GM18873 (cell line): ENCODE measurements around the gene ITGA2.
A peak's percentile ranks its signal among the peaks of the same experiment; 100 is the strongest.

Source experiments
- ATAC-seq: cut with Tn5 transposase; IDR thresholded peaks from one replicate; pipeline ENCODE4 v1.9.1; 2021; ENCODE audit warnings: mild to moderate bottlenecking, moderate library complexity, moderate number of reproducible peaks; ENCODE audit not compliant: unreplicated experiment, low FRiP score

The ITGA2 gene

DNA sequence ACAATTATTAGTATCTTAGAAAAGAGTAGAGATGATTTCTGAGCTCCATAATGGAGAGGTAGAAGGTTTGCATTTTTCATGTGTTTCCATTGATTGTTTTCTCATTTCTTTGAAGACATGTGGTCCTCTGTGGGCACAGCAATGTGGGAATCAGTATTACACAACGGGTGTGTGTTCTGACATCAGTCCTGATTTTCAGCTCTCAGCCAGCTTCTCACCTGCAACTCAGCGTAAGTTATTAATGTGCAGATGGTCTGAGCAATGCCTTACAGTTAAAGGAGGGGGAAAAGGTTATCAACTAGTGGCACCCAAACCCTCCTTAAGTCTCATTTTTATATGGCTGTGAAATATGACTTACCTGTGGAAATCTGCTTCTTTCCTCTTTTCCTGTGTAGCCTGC lies 59.1 kb downstream of the ITGA2 start:
- no peak for ATAC-seq

DNA sequence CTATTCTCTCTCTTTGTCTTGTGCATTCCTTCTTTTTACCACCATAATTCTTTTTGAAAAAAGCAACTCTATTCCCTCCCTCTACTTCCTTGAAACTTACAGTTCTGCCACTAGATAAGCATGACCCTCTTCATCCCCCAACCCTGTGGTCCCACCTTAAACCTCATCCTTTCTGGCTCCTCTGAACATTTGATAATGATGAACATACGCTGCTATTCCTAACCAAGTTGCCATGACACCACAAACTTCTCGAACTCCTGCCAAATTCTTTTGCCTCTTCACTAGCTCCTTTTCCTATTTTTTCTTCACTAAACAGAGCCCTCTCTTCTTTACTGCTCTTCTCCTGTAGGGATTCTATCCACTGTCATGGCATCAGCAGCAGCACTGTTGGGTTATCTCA lies 63.3 kb downstream of the ITGA2 start:
- no peak for ATAC-seq

DNA sequence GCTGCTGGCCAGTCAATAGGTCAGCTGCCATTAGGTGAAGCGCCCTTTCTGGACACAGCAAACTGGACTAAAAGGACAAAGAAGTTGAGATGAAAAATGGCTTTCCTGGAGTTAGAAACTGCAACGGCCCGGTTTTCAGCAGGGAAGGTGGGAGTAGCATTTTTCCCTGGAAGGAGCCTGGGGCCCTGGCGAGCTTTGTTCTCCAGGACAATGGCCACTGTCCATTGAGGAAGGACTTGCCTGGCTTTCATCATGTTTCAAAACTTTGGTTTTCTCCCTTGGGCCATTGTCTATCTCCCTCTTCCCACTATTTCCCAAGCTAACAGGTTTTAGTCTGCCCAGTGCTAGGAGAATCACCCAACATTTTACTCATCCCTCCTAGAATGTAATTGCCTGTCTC lies 64.2 kb downstream of the ITGA2 start:
- no peak for ATAC-seq

DNA sequence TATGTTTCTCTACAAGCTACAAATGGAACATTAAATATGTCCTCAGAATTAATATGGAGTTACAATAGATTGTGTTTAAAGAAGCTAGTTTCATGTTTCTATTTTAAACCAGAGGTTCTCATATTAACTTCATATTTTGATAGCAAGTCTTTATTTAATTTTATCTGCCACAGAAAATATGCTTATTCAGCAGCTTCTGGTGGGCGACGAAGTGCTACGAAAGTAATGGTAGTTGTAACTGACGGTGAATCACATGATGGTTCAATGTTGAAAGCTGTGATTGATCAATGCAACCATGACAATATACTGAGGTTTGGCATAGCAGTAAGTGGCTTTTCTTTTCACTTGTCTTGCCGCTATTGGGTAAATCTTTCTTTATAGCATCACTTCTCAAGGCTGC lies 66.2 kb downstream of the ITGA2 start:
- ATAC-seq: no peak

DNA sequence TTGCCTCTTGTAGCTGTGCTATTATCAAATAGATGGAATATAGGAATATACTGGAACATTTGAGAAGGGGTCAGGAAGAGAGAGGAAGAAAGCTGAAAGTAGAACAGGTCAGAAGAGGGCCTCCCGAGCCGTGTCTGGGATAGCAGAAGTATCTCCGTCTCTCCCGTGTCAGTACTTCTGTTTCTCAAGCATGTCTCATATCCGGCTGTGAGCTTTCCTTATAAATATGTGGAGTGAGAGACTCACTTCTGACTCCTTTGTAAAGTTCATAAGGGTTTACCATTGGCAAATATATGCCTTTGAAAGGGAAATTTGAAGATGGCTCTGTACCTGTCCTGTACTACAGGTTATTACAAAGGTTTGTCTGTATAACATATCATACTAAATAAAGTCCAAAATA lies 70.1 kb downstream of the ITGA2 start:
- no peak for ATAC-seq

DNA sequence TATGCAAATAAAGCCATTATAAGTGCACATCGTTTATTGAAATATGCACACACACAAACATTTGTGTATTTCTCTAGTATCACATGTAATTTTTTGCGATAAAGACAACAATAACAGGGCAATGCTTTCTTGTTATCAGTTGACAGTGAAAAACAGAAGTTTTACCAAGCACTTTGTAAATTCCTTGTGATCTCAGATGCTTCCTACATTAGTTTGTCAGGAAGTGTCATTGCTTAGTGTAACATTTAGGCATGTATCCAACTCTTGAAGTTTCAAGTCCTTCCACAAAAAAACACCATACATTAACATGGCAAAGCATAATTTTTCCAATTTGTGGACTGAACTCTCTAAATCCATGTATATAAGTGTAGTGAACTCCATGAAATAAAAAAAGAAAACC lies 74.0 kb downstream of the ITGA2 start:
- ATAC-seq: no peak

DNA sequence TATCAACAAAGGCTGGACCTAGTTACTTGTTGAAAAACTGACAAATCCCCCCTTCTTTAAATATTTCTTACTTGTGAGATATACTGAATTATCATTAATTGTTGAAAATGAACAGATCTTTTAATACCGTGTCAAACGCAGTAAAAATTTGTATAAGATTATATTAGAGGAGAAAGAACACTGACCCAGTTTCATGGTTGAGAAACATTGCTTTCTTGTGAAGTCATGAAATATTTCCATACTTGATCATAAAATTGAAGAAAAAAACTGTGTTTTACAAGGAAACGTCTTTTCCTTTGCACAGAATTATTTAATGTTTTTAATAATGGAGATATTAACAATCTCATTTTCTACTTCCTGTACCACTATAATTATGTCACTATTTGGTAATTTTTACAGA lies 74.6 kb downstream of the ITGA2 start:
- no peak for ATAC-seq

DNA sequence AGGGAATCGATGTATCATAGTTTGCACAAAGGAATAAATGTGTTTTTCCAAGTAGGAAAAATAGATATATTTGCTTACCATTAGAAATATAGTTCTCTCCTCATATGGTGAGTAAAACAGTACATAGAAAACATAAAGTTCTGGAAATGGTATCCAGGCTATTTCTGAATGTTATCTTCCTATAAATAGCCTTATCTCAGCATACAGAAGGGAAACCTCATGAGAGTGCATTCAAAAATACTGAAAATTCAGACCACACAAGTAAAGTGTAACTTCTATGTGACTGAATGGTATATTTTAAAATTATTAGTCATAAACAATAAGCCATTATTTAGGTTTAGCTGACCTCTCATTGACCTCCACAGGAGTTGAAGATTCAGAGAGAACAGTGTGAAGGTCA lies 76.9 kb downstream of the ITGA2 start:
- no peak for ATAC-seq

DNA sequence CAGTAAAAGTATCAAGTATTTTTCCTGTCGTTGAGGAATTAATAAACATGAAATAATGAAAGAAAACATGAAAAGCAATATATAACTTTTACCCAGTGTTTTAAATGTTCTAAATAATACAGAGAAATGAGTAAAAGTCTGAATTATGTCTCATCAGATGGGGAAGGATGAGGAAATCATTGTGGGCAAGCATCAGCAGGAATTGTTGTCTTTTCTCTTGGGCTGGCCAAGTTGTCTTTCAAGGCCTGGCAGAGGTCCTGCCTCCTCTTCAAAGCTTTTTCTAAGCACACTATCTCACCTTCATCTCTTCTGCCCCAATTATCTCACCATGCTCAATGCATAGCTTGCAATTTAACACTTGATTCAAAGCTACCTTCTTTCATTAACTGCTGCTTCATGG lies 78.5 kb downstream of the ITGA2 start:
- ATAC-seq: no peak

DNA sequence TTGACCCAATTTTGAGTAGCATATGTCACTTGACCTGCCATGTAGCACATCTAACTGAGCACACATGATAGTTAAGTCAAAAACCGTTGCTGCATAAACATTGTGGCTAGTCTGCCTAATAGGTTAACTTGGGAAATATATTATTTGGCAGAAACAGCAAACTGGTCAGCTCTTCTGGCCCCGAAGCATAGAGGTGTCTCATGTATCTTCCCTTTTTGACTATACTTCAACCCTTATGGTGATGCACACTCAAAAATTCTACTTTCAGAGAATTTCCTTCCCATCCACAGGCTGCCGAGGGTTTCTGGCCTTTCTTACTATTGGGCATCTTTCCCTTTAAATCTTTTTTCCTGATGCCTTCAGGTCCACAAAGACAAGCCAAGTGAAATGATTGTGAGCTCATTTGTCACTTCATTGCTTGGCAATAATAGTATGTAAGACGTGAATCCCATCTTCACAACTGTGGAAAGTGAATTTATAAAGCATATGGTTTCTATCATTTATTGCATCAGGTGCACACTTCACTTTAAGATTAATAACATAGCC lies 79.2 kb downstream of the ITGA2 start:
- ATAC-seq: no peak

DNA sequence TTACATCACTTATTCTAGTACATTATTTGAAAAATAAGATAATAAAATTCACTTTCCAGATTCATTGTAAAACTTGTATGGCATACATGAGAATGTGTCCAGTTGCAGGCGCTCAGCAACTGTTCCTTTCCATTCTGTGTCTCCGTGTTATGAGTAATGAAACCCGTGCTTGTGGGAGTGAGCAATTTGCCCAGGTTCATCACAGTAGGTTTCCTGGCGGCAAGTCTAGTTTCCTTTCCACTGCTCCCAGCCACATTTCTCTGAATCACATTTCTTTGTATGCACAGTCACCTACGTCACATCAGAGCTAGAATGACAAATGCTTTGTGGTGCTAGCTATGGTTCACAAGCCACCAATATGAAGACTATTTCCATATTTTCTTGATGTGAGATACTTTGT lies 80.5 kb downstream of the ITGA2 start:
- ATAC-seq: no peak

DNA sequence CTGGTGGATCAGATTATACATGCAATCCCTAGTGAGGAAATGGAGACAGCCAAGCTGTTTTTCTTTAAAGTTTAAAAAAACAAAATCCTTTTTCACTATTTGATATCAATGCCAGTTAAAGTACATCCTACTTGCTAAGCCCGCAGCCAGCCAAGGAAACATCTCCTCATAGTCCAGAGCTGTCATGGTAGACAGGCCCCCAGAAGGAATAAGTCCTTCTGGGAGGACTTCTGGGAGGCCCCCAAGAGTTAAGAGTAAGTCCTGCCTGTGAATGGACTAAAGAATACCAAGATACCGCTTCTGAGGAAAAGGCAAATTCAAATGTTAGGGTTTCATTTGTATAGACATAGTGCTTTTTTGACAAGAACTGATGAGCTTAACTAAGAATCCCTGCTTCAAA lies 82.1 kb downstream of the ITGA2 start:
- no peak for ATAC-seq

DNA sequence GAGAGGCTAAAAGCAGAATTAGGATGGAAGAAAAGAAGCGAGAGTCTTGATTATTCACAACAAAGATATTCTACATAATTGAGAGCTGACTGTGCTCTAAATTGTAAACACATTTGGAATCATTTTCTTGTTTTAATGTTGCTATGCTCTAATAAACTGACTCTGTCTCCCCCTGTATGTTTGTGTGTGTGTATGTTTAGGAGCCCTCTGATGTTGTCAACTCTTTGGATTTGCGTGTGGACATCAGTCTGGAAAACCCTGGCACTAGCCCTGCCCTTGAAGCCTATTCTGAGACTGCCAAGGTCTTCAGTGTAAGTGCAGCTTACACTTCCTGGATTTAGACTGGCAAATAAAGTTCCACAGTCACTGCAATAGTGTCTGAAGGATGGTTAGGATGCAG lies 82.6 kb downstream of the ITGA2 start:
- no peak for ATAC-seq

DNA sequence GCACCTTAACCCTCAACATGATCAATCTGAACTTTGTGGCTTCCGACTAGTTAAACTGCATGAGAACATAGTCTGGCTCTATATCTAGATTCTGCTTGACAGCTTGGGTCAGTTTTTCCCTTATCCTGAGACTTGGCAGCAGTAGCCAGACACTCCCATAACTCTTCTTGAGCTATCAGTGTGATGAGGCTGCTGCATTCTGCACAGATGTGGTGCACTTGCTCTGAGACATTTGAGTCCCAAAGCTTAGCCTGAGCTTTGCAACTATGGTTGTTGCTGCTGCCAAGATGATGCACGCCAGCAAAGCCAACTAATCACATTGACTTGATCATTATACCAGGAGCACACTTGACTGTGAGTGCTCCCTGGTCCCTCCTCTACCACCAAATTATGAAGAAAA lies 84.2 kb downstream of the ITGA2 start:
- ATAC-seq: no peak

DNA sequence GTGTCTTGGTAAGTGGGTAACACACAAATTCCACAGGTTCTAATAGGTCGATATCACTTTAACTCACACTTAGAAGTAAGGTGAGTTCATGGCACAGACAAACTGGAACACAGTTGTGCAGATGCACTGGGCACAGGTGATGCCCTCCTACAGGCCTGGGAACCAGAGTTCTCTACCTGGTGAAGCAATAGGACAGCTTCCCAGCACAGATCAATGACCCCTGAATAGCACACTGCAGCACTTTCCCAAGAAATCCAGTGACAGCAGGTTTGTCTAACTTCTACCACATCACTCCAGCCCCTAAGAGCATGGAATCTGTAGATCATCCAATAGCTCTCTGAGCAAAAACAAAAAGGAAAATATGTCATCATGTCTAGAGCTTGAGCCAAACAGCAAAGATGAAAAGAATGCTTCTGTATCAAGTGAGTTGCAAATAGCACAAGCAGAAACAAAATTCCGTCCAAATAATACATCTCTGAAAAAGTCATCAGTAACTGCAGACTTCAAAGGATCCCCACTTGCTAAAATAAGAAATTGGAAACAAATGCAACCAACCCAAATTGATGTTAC lies 86.9 kb downstream of the ITGA2 start:
- no peak for ATAC-seq

DNA sequence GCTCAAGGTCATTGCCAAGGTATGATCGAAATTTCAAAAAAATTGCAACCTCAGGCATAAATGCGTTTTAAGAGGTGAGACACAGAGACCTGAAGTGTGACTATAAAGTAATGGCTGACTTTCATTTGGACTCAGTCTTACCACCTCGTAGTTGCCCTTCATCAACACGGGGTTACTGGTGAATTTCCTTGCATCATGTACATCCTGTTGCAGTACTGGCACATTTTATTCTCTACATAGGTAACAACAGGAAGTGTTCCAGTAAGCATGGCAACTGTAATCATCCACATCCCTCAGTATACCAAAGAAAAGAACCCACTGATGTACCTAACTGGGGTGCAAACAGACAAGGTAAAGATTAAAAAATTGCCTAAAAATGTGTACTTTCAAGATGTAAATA lies 91.1 kb downstream of the ITGA2 start:
- no peak for ATAC-seq

DNA sequence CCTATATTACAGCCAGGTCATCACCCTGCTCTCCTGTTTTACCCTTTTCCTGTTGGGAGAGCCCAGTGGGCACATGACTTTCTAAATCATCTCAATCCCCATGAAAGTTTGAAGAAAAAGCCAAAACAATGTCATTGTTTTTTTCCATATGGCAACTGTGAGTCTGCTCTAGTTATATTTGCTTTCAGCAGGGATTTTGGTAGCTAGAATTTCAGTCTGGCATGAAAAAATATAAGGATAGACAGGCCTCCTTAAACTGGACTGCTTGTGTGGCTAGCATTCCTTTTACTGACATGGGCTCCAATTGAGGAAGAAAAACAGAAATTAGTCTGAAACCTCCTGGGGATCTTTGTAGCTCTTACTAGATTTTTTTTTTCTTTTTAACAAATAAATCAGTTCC lies 94.8 kb downstream of the ITGA2 start:
- no peak for ATAC-seq

DNA sequence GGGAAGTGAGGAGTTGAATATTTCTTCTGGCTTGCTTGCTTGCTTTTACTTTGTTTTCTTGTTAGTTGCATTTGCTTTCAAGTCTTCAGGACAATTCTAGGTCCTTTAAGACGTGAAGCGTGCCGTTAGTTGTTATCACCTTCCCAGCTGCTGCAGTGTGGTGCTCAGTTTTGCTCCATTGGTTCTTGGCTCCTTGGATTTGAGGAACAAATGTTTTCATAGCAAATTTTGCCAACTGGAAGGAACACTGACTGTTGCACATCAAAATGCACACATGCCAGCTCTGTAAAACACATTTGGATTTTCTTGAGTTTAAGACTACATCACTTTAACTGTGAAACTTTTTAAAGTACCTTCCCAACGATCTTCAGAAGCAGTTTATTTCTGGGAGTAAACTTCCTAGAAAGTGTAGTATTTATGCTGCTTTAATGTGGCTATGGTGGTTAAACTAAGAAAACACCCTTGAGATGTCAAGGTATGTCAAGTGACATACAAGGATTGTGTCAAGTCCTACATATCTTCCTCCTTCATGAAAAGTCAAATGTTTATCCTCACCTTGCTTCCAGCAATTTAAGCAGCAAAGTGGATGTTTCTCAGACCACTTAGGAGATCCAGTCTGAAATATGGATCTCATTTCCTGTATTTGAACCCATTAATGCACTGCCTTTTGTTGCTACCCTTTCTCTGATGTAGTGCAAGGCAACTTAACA lies 95.5 kb downstream of the ITGA2 start:
- ATAC-seq: no peak

DNA sequence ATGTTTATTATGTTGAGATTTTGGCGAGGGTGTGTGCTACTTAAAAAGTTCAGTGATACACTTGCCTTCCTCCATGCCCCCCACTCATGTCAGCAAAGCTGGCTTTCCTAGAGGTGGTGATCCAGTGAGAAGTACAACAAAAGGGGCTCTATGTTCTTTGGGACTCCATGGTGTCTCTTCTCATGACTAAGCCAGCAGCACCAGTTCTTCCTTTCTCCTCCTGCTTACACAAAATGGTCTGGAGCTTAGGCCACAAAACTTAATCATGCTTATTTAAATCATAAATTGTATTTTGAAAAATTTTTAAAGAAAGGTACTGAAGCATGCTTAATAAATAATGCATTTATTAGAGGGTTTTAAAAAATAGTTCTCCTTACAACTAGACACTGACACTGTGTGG lies 98.0 kb downstream of the ITGA2 start:
- ATAC-seq: no peak

DNA sequence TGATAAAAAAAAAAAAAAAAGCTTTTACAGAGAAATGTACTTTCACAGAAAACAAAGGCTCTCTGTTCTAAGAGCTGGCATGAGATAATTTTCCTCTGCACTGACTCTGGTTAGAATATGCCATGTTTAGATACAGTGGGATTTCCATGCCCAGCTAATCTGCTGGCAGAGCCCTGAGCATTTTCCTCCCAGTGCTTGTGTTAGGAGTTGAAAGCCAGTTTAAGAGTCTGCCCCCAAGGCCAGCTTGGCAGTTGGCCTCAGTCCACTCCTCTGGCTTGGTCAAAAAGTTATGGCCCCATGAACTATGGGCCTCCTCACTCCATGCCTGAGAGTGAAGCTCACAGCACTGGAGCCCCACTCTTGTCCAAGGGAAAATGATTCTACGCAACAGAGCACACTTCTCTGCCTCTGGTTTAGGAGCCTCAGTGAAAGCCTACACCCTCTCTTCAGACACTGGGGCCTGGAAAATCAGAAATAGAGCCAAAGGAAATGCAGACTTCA lies 98.5 kb downstream of the ITGA2 start:
- no peak for ATAC-seq

DNA sequence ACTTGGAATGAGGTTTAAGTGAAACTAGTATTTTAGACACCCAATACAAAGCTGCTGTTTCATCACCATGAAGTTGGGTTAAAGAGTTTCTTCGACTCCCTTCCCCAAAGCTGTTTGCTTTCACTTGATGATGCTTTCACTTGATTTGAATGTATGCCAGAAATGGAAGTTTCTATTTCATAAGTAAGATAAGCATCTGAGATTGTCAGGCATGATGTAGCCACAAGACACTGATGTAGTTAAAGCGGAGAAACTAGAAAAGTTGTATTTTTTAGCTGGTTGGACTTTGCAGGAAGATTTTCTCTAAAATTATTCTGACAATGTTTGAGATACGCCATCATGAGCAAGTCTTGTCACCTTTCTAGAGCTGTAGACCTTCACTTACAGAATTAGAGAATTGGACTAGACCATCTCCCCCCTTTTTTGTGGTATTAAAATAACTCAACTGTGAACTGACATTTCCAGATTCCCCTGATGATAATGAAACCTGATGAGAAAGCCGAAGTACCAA lies 100.4 kb downstream of the ITGA2 start:
- peak; percentile 86 for ATAC-seq

DNA sequence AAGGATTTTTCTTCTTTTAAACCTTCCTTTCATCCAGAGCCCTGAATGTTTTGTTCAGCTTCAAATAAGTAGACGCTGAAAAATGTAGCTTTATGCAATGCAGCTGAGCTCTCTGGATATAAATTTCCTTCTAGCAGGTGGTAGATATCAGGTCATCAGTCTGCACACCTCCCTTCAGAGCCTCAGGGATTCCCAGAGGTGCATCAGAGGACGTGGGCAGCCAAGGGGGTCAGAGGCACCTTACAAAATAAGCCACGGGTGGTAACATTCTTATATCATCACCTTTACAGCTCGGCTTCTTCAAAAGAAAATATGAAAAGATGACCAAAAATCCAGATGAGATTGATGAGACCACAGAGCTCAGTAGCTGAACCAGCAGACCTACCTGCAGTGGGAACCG lies 101.1 kb downstream of the ITGA2 start:
- ATAC-seq: no peak
